WTC11 (cell line): ENCODE measurements around the gene TP53INP2. TPM values are rescaled to one million over a fixed set of nuclear protein-coding genes. Genes with fewer than 3 reads are reported as not detected.
A peak's percentile ranks its signal among the peaks of the same experiment; 100 is the strongest.

ENCODE experiments used
- ATAC-seq: fragments of 200-7000 bp; cut with Tn5 transposase; 2 replicates; pipeline ENCODE4 v1.10.0; 2021; ENCODE audit warnings: mild to moderate bottlenecking, moderate library complexity
- CTCF ChIA-PET: fragments of 300-600 bp; sonication (Branson Sonifier 250); formaldehyde crosslinking; loops from one replicate; lab custom pipeline; 2021; ENCODE audit warnings: antibody characterized with exemption; lab: Charles Lee
- POLR2A ChIA-PET: fragments of 350-600 bp; sonication (Branson Sonifier 250); formaldehyde crosslinking; loops from one replicate; lab custom pipeline; 2021; ENCODE audit warnings: antibody characterized with exemption; lab: Charles Lee
- DNase-seq: peaks from one replicate; pipeline ENCODE4 v3.0.0; 2021; ENCODE audit warnings: low spot score
- H3K27ac Mint-ChIP-seq: 2 replicates; pipeline ENCODE4 v1.8.0; 2021; ENCODE audit warnings: mixed read lengths
- H3K27me3 Mint-ChIP-seq: 2 replicates; pipeline ENCODE4 v1.8.0; 2021; ENCODE audit warnings: low read depth, mild to moderate bottlenecking, moderate library complexity, mixed read lengths
- H3K36me3 Mint-ChIP-seq: 2 replicates; pipeline ENCODE4 v1.8.0; 2021; ENCODE audit warnings: mixed read lengths
- H3K4me1 Mint-ChIP-seq: 2 replicates; pipeline ENCODE4 v1.8.0; 2022; ENCODE audit warnings: mixed read lengths
- H3K4me3 Mint-ChIP-seq: 2 replicates; pipeline ENCODE4 v1.8.0; 2021; ENCODE audit warnings: mild to moderate bottlenecking, moderate library complexity, mixed read lengths
- H3K9me3 Mint-ChIP-seq: 2 replicates; pipeline ENCODE4 v1.8.0; 2021; ENCODE audit warnings: mixed read lengths
- CREM ChIP-seq: sonication (generic); formaldehyde crosslinking; IDR thresholded peaks from 2 replicates; pipeline ENCODE4 v1.8.1; 2022; ENCODE audit warnings: mild to moderate bottlenecking, missing genetic modification reagents, moderate library complexity
- GABPB1 ChIP-seq: sonication (generic); formaldehyde crosslinking; IDR thresholded peaks from 2 replicates; pipeline ENCODE4 v1.8.1; 2023; ENCODE audit warnings: mild to moderate bottlenecking, missing genetic modification reagents
- GTF2I ChIP-seq: fragments of 250-450 bp; sonication (Bioruptor Pico); conservative IDR thresholded peaks from 2 replicates; pipeline ENCODE4 v1.4.0; 2021; ENCODE audit warnings: mild to moderate bottlenecking
- JUN ChIP-seq: sonication (generic); formaldehyde crosslinking; IDR thresholded peaks from 2 replicates; pipeline ENCODE4 v1.8.0; 2023; ENCODE audit warnings: mild to moderate bottlenecking, missing genetic modification reagents
- NFE2L1 ChIP-seq: sonication (generic); formaldehyde crosslinking; IDR thresholded peaks from 2 replicates; pipeline ENCODE4 v1.8.1; 2023; ENCODE audit warnings: missing genetic modification reagents
- NR2C2 ChIP-seq: sonication (generic); formaldehyde crosslinking; IDR thresholded peaks from 2 replicates; pipeline ENCODE4 v1.8.0; 2022; ENCODE audit warnings: mild to moderate bottlenecking, missing genetic modification reagents
- OVOL2 ChIP-seq: fragments of 250-450 bp; sonication (Bioruptor Pico); IDR thresholded peaks from 2 replicates; pipeline ENCODE4 v1.9.0; 2021; ENCODE audit warnings: mild to moderate bottlenecking, borderline replicate concordance
- RORB ChIP-seq: fragments of 250-450 bp; sonication (Bioruptor Pico); IDR thresholded peaks from 2 replicates; pipeline ENCODE4 v1.9.0; 2021; ENCODE audit warnings: mild to moderate bottlenecking
- SP1 ChIP-seq: sonication (generic); formaldehyde crosslinking; conservative IDR thresholded peaks from 2 replicates; pipeline ENCODE4 v1.8.1; 2022; ENCODE audit warnings: missing genetic modification reagents
- TCF7 ChIP-seq: sonication (generic); formaldehyde crosslinking; IDR thresholded peaks from 2 replicates; pipeline ENCODE4 v1.8.0; 2022; ENCODE audit warnings: mild to moderate bottlenecking, low read depth, missing genetic modification reagents, moderate library complexity
- total RNA-seq: library from RNA; stranded (reverse); gene quantifications from 3 replicates; pipeline ENCODE4 v1.2.3, GENCODE V29; 2021
- TF ChIP-seq, protein P1 (sequence below): sonication (generic); formaldehyde crosslinking; IDR thresholded peaks from 2 replicates; pipeline ENCODE4 v1.8.0; 2022; ENCODE audit warnings: mild to moderate bottlenecking, missing genetic modification reagents
- TF ChIP-seq, protein P2 (sequence below): sonication (generic); formaldehyde crosslinking; IDR thresholded peaks from 2 replicates; pipeline ENCODE4 v1.8.1; 2022; ENCODE audit warnings: mild to moderate bottlenecking, missing genetic modification reagents, moderate library complexity, borderline replicate concordance
- TF ChIP-seq, protein P3 (sequence below): sonication (generic); formaldehyde crosslinking; conservative IDR thresholded peaks from 2 replicates; pipeline ENCODE4 v1.8.1; 2022; ENCODE audit warnings: mild to moderate bottlenecking, missing genetic modification reagents
- TF ChIP-seq, protein P4 (sequence below): sonication (generic); formaldehyde crosslinking; IDR thresholded peaks from 2 replicates; pipeline ENCODE4 v1.8.1; 2023; ENCODE audit warnings: mild to moderate bottlenecking, missing genetic modification reagents
- TF ChIP-seq, protein P5 (sequence below): fragments of 250-450 bp; sonication (Bioruptor Pico); IDR thresholded peaks from 2 replicates; pipeline ENCODE4 v1.9.0; 2021; ENCODE audit warnings: mild to moderate bottlenecking, borderline replicate concordance
- TF ChIP-seq, protein P6 (sequence below): sonication (generic); formaldehyde crosslinking; IDR thresholded peaks from 2 replicates; pipeline ENCODE4 v1.8.1; 2023; ENCODE audit warnings: mild to moderate bottlenecking, missing genetic modification reagents
- TF ChIP-seq, protein P7 (sequence below): sonication (generic); formaldehyde crosslinking; IDR thresholded peaks from 2 replicates; pipeline ENCODE4 v1.8.1; 2023; ENCODE audit warnings: mild to moderate bottlenecking, missing genetic modification reagents, borderline replicate concordance

Gene TP53INP2
- total RNA-seq, 1 experiment from 2014 or later = 4.3 TPM

DNA sequence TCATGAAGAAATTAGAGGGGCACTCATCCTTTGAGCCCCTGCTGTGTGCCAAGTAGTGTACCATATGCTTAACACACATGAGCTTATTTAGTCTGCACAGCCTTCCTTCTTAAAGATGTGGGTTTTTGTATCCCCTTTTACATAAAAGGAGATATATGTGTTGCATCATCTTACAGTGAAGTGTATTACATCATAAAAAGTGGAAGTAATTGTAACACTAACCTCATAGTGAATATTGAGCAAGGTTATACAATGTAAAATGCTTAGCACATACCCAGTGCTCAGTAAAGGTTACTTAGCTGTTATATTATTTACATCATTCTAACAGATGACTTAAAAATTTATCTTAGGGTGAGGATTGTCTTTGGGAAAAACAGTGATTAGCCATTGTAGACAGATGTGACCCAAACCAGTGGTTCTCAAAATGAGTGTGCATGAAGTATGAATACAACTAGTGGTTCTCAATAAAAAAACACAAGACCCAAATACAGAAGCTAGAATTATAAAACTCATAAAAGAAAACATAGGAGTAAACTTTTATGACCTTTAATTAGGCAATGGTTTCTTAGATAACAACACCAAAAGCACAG is 23.5 kb upstream of the TP53INP2 start:
- Mint-ChIP-seq H3K9me3 (no peaks in the 10 kb centered on the region), H3K4me1 (peaks cover 6% of the 10 kb centered on the region), H3K4me3 (no peak overlapping the region), H3K27ac (no peak overlapping the region), H3K27me3 (no peaks in the 10 kb centered on the region; the same call in 1 of the 2 replicates), H3K36me3 (no peaks in the 10 kb centered on the region)
- TF ChIP-seq SP1 (CRISPR knock-in tag) (no peak), GABPB1 (peak; percentile 92), TCF7 (CRISPR knock-in tag) (no peak)
- TF ChIP-seq, protein P1, sequence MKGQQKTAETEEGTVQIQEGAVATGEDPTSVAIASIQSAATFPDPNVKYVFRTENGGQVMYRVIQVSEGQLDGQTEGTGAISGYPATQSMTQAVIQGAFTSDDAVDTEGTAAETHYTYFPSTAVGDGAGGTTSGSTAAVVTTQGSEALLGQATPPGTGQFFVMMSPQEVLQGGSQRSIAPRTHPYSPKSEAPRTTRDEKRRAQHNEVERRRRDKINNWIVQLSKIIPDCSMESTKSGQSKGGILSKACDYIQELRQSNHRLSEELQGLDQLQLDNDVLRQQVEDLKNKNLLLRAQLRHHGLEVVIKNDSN (CRISPR knock-in tag) = no peak
- DNase-seq (no peak), ATAC-seq (no peak)
- ChIA-PET CTCF (no interaction called here), POLR2A (no interaction called here)

DNA sequence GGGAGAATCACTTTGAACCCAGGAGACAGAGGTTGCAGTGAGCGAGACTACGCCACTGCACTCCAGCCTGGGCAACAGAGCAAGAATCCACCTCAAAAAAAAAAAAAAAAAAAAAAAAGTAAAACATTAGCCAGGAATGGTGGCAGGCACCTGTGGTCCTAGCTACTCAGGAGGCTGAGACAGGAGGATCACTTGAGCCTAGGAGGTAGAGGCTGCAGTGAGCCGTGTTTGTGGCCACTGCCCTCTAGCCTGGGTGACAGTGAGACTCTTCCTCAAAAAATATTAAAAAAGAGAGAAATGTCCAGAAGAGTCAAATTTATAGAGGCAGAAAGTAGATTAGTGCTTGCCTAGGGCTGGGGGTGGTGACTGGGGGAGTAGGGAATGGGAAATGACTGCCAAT is 20.5 kb upstream of the TP53INP2 start:
- TF ChIP-seq OVOL2 (CRISPR knock-in tag) = no peak
- no peak for TF ChIP-seq NR2C2 (CRISPR knock-in tag)
- no peak for TF ChIP-seq CREM
- TF ChIP-seq NFE2L1 = no peak
- TF ChIP-seq, protein P2, sequence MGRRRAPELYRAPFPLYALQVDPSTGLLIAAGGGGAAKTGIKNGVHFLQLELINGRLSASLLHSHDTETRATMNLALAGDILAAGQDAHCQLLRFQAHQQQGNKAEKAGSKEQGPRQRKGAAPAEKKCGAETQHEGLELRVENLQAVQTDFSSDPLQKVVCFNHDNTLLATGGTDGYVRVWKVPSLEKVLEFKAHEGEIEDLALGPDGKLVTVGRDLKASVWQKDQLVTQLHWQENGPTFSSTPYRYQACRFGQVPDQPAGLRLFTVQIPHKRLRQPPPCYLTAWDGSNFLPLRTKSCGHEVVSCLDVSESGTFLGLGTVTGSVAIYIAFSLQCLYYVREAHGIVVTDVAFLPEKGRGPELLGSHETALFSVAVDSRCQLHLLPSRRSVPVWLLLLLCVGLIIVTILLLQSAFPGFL (CRISPR knock-in tag) = no peak
- TF ChIP-seq, protein P3, sequence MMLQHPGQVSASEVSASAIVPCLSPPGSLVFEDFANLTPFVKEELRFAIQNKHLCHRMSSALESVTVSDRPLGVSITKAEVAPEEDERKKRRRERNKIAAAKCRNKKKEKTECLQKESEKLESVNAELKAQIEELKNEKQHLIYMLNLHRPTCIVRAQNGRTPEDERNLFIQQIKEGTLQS (CRISPR knock-in tag) = no peak
- TF ChIP-seq, all 79 proteins: peak for 0
- ChIA-PET CTCF (interaction anchor here (0.6 kb wide), 1 partner anchor 10 kb away, joined by 3 read pairs; no protein-coding TSS in a partner anchor), POLR2A (interaction anchor here (0.6 kb wide), 1 partner anchor 60 kb away, joined by 6 read pairs; no protein-coding TSS in a partner anchor)
- Mint-ChIP-seq H3K4me3 (no peak overlapping the region), H3K4me1 (no peaks in the 10 kb centered on the region), H3K36me3 (no peaks in the 10 kb centered on the region), H3K9me3 (no peaks in the 10 kb centered on the region), H3K27me3 (no peaks in the 10 kb centered on the region; the same call in 1 of the 2 replicates), H3K27ac (no peak overlapping the region)
- ATAC-seq = no peak
- no peak for DNase-seq

DNA sequence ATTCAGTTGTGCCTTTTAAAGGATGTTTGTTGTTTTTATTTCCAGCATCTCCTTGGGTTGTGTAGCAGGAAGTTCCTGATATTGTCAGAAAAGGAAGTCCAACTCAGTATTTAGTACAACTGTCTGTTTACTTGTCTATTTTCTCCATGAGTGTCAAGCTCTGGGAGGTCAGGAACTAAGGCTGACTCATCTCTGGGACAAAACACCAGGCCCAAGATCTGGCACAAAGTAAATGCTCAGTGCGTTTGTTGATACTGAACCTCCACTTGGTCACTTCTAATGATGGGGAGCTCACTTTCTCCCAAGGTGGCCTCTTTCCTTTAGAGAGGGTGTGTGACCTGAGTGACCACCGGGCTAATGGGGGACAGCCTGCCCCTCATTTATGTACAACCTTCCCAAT is 14.7 kb upstream of the TP53INP2 start:
- Mint-ChIP-seq H3K27ac (no peak overlapping the region), H3K9me3 (no peaks in the 10 kb centered on the region)
- no peak for DNase-seq
- TF ChIP-seq JUN (CRISPR knock-in tag) (no peak), RORB (CRISPR knock-in tag) (no peak), GTF2I (CRISPR knock-in tag) (no peak)
- TF ChIP-seq, protein P4, sequence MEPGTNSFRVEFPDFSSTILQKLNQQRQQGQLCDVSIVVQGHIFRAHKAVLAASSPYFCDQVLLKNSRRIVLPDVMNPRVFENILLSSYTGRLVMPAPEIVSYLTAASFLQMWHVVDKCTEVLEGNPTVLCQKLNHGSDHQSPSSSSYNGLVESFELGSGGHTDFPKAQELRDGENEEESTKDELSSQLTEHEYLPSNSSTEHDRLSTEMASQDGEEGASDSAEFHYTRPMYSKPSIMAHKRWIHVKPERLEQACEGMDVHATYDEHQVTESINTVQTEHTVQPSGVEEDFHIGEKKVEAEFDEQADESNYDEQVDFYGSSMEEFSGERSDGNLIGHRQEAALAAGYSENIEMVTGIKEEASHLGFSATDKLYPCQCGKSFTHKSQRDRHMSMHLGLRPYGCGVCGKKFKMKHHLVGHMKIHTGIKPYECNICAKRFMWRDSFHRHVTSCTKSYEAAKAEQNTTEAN (CRISPR knock-in tag) = no peak
- TF ChIP-seq, protein P5, sequence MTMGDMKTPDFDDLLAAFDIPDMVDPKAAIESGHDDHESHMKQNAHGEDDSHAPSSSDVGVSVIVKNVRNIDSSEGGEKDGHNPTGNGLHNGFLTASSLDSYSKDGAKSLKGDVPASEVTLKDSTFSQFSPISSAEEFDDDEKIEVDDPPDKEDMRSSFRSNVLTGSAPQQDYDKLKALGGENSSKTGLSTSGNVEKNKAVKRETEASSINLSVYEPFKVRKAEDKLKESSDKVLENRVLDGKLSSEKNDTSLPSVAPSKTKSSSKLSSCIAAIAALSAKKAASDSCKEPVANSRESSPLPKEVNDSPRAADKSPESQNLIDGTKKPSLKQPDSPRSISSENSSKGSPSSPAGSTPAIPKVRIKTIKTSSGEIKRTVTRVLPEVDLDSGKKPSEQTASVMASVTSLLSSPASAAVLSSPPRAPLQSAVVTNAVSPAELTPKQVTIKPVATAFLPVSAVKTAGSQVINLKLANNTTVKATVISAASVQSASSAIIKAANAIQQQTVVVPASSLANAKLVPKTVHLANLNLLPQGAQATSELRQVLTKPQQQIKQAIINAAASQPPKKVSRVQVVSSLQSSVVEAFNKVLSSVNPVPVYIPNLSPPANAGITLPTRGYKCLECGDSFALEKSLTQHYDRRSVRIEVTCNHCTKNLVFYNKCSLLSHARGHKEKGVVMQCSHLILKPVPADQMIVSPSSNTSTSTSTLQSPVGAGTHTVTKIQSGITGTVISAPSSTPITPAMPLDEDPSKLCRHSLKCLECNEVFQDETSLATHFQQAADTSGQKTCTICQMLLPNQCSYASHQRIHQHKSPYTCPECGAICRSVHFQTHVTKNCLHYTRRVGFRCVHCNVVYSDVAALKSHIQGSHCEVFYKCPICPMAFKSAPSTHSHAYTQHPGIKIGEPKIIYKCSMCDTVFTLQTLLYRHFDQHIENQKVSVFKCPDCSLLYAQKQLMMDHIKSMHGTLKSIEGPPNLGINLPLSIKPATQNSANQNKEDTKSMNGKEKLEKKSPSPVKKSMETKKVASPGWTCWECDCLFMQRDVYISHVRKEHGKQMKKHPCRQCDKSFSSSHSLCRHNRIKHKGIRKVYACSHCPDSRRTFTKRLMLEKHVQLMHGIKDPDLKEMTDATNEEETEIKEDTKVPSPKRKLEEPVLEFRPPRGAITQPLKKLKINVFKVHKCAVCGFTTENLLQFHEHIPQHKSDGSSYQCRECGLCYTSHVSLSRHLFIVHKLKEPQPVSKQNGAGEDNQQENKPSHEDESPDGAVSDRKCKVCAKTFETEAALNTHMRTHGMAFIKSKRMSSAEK (CRISPR knock-in tag) = no peak
- TF ChIP-seq, protein P6, sequence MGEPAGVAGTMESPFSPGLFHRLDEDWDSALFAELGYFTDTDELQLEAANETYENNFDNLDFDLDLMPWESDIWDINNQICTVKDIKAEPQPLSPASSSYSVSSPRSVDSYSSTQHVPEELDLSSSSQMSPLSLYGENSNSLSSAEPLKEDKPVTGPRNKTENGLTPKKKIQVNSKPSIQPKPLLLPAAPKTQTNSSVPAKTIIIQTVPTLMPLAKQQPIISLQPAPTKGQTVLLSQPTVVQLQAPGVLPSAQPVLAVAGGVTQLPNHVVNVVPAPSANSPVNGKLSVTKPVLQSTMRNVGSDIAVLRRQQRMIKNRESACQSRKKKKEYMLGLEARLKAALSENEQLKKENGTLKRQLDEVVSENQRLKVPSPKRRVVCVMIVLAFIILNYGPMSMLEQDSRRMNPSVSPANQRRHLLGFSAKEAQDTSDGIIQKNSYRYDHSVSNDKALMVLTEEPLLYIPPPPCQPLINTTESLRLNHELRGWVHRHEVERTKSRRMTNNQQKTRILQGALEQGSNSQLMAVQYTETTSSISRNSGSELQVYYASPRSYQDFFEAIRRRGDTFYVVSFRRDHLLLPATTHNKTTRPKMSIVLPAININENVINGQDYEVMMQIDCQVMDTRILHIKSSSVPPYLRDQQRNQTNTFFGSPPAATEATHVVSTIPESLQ = no peak
- TF ChIP-seq, protein P7, sequence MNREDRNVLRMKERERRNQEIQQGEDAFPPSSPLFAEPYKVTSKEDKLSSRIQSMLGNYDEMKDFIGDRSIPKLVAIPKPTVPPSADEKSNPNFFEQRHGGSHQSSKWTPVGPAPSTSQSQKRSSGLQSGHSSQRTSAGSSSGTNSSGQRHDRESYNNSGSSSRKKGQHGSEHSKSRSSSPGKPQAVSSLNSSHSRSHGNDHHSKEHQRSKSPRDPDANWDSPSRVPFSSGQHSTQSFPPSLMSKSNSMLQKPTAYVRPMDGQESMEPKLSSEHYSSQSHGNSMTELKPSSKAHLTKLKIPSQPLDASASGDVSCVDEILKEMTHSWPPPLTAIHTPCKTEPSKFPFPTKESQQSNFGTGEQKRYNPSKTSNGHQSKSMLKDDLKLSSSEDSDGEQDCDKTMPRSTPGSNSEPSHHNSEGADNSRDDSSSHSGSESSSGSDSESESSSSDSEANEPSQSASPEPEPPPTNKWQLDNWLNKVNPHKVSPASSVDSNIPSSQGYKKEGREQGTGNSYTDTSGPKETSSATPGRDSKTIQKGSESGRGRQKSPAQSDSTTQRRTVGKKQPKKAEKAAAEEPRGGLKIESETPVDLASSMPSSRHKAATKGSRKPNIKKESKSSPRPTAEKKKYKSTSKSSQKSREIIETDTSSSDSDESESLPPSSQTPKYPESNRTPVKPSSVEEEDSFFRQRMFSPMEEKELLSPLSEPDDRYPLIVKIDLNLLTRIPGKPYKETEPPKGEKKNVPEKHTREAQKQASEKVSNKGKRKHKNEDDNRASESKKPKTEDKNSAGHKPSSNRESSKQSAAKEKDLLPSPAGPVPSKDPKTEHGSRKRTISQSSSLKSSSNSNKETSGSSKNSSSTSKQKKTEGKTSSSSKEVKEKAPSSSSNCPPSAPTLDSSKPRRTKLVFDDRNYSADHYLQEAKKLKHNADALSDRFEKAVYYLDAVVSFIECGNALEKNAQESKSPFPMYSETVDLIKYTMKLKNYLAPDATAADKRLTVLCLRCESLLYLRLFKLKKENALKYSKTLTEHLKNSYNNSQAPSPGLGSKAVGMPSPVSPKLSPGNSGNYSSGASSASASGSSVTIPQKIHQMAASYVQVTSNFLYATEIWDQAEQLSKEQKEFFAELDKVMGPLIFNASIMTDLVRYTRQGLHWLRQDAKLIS (CRISPR knock-in tag) = no peak
- TF ChIP-seq, all 79 proteins: peak for 0
- no peak overlapping the region for H3K4me3 Mint-ChIP-seq
- POLR2A ChIA-PET = no interaction called here
- H3K27me3 Mint-ChIP-seq = no peaks in the 10 kb centered on the region
- no peaks in the 10 kb centered on the region for H3K36me3 Mint-ChIP-seq
- ATAC-seq = no peak
- no peaks in the 10 kb centered on the region for H3K4me1 Mint-ChIP-seq
- CTCF ChIA-PET = no interaction called here
